WI38 (cell line): ENCODE results near the gene ATP11A.

ENCODE experiments used
- H3K4me3 ChIP-seq: 2 replicates; pipeline ENCODE4 v1.5.1; 2011; ENCODE audit warnings: low read depth, mild to moderate bottlenecking, control low read depth, low read length
- CTCF ChIP-seq: IDR thresholded peaks from 2 replicates; pipeline ENCODE4 v1.5.1; 2012; ENCODE audit warnings: low read depth, mild to moderate bottlenecking, control low read depth, low read length

ATP11A gene

GRCh38 chr13:112850273-112850672 is 160.4 kb downstream of the ATP11A start:
- H3K4me3 ChIP-seq: no peak overlapping the region
- TF ChIP-seq CTCF: no peak

GRCh38 chr13:112851107-112852038 is 161.5 kb downstream of the ATP11A start:
- TF ChIP-seq CTCF: no peak
- no peak overlapping the region for H3K4me3 ChIP-seq

GRCh38 chr13:112852392-112852791 is 162.6 kb downstream of the ATP11A start:
- no peak for TF ChIP-seq CTCF
- H3K4me3 ChIP-seq: no peak overlapping the region

GRCh38 chr13:112852808-112853207 is 163.0 kb downstream of the ATP11A start:
- no peak overlapping the region for H3K4me3 ChIP-seq
- no peak for TF ChIP-seq CTCF

- TF ChIP-seq CTCF: no peak
- H3K4me3 ChIP-seq: no peak overlapping the region
Observed at GRCh38 chr13:112854321-112854720, 164.5 kb downstream of the ATP11A start.

GRCh38 chr13:112855859-112856258 is 166.0 kb downstream of the ATP11A start:
- no peak for TF ChIP-seq CTCF
- H3K4me3 ChIP-seq: no peak overlapping the region

GRCh38 chr13:112857914-112858490 is 168.2 kb downstream of the ATP11A start:
- no peak for TF ChIP-seq CTCF
- H3K4me3 ChIP-seq: no peak overlapping the region
